Measurements from ENCODE around the gene PRDM2. TPM values are rescaled to one million over a fixed set of nuclear protein-coding genes. Genes with fewer than 3 reads are reported as not detected.

Gene PRDM2
- total RNA-seq, 2 donors from 2014 or later: 27.8 to 38.9 TPM

- DNase-seq (ENCODE audit: low spot score): no peak
- intact Hi-C loops (cut with DNase I): no loop called here
- Histone ChIP-seq H3K27ac (no peak overlapping the region), H3K4me1 (replicated peaks) (no peaks in the 10 kb centered on the region), H3K4me3 (no peak overlapping the region), H3K36me3 (peaks cover 0 to under 1% of the 10 kb centered on the region in 2 donors), H3K9me3 (no peaks in the 10 kb centered on the region), H3K27me3 (replicated peaks; ENCODE audit: insufficient read depth) (no peaks in the 10 kb centered on the region)
- TF ChIP-seq CTCF (IDR thresholded peaks at IDR 0.05) (no peak), POLR2A (IDR thresholded peaks at IDR 0.05) (no peak), POLR2AphosphoS5 (IDR thresholded peaks at IDR 0.05) (no peak)
Observed at GRCh38 chr1:13737398-13737797, 37.4 kb downstream of the PRDM2 start.

GRCh38 chr1:13746342-13746741, 46.4 kb downstream of the PRDM2 start:
- H3K9me3 ChIP-seq: no peaks in the 10 kb centered on the region
- intact Hi-C loops (cut with DNase I): no loop called here
- H3K27ac ChIP-seq: no peak overlapping the region
- WGBS: 98% methylated on average over 3 of the region's 3 CpGs
- H3K27me3 ChIP-seq (replicated peaks; ENCODE audit: insufficient read depth): no peaks in the 10 kb centered on the region
- no peak overlapping the region for H3K4me3 ChIP-seq
- DNase-seq (ENCODE audit: low spot score): no peak
- no peak for TF ChIP-seq POLR2A (IDR thresholded peaks at IDR 0.05)
- H3K36me3 ChIP-seq: peaks cover 0 to 4% of the 10 kb centered on the region in 2 donors
- H3K4me1 ChIP-seq (replicated peaks): no peaks in the 10 kb centered on the region

GRCh38 chr1:13748610-13749505, 48.9 kb downstream of the PRDM2 start:
- Histone ChIP-seq H3K27me3 (replicated peaks; ENCODE audit: insufficient read depth) (no peaks in the 10 kb centered on the region), H3K9me3 (no peaks in the 10 kb centered on the region), H3K4me3 (peak overlapping the region; percentile 94 to 99), H3K4me1 (replicated peaks) (no peaks in the 10 kb centered on the region), H3K36me3 (no peaks in the 10 kb centered on the region), H3K27ac (peak overlapping the region; percentile 92 to 93)
- peak; percentile 98 for DNase-seq (ENCODE audit: low spot score)
- intact Hi-C loops (cut with DNase I): loop anchor here (1.0 kb wide), 1 partner anchor 49 kb away; the partner anchor contains the start of gene PRDM2
- WGBS: 2% methylated on average over 76 of the region's 83 CpGs
- TF ChIP-seq CTCF (IDR thresholded peaks at IDR 0.05): peak in 2 of 4 experiments; percentile 14 to 36
- TF ChIP-seq POLR2AphosphoS5 (IDR thresholded peaks at IDR 0.05): peak; percentile 91
- TF ChIP-seq POLR2A (IDR thresholded peaks at IDR 0.05): peak; percentile 89

- 0% methylated on average over 52 of the region's 81 CpGs for WGBS
- Histone ChIP-seq H3K9me3 (no peaks in the 10 kb centered on the region), H3K27me3 (replicated peaks; ENCODE audit: insufficient read depth) (no peaks in the 10 kb centered on the region), H3K36me3 (no peaks in the 10 kb centered on the region), H3K4me3 (peak overlapping the region; percentile 94 to 99), H3K27ac (peak overlapping the region; percentile 92 to 93), H3K4me1 (replicated peaks) (no peaks in the 10 kb centered on the region)
- intact Hi-C loops (cut with DNase I): loop anchor here (1.0 kb wide), 1 partner anchor 49 kb away; the partner anchor contains the start of gene PRDM2
- no peak for DNase-seq (ENCODE audit: low spot score)
- TF ChIP-seq CTCF (IDR thresholded peaks at IDR 0.05) (peak in 1 of 4 experiments; percentile 4), POLR2AphosphoS5 (IDR thresholded peaks at IDR 0.05) (no peak)
Observed at GRCh38 chr1:13749543-13750341, 49.8 kb downstream of the PRDM2 start.

GRCh38 chr1:13751458-13751871, 51.5 kb downstream of the PRDM2 start:
- WGBS: 70% methylated on average over 5 of the region's 5 CpGs
- intact Hi-C loops (cut with DNase I): no loop called here
- Histone ChIP-seq H3K27ac (no peak overlapping the region), H3K9me3 (no peaks in the 10 kb centered on the region), H3K4me1 (replicated peaks) (peaks cover 4% of the 10 kb centered on the region), H3K27me3 (replicated peaks; ENCODE audit: insufficient read depth) (no peaks in the 10 kb centered on the region), H3K4me3 (no peak overlapping the region), H3K36me3 (no peaks in the 10 kb centered on the region)
- TF ChIP-seq POLR2A (IDR thresholded peaks at IDR 0.05) (no peak), CTCF (IDR thresholded peaks at IDR 0.05) (no peak), POLR2AphosphoS5 (IDR thresholded peaks at IDR 0.05) (no peak)
- no peak for DNase-seq (ENCODE audit: low spot score)
